NB4 (cell line): Measurements from ENCODE around the gene DHRS2.
"Not testable (repeated sequence)": the region's sequence is repeated elsewhere in the genome, so short reads cannot be mapped to it uniquely, and the experiment has no call there.

ENCODE experiments used
- DNase-seq: peaks from one replicate; pipeline ENCODE4 v3.0.0; 2010; ENCODE audit warnings: low read depth
- H3K4me3 ChIP-seq: one replicate; pipeline ENCODE4 v1.5.1; 2011; ENCODE audit warnings: mild to moderate bottlenecking, low read depth, low read length, moderate library complexity
- CTCF ChIP-seq: IDR thresholded peaks from one replicate; pipeline ENCODE4 v1.5.1; 2012; ENCODE audit warnings: low read depth, low read length
- MYC ChIP-seq: IDR thresholded peaks from 2 replicates; pipeline ENCODE4 v1.6.1; 2011; ENCODE audit warnings: low read depth, low read length
- POLR2A ChIP-seq: IDR thresholded peaks from 2 replicates; pipeline ENCODE4 v1.6.1; 2011; ENCODE audit warnings: mild to moderate bottlenecking; ENCODE audit not compliant: insufficient read length; ENCODE audit errors: extremely low read depth
- TF ChIP-seq, protein P1 (sequence below): IDR thresholded peaks from 2 replicates; pipeline ENCODE4 v1.6.1; 2011; ENCODE audit warnings: low read depth, low read length

DHRS2 gene

DNA sequence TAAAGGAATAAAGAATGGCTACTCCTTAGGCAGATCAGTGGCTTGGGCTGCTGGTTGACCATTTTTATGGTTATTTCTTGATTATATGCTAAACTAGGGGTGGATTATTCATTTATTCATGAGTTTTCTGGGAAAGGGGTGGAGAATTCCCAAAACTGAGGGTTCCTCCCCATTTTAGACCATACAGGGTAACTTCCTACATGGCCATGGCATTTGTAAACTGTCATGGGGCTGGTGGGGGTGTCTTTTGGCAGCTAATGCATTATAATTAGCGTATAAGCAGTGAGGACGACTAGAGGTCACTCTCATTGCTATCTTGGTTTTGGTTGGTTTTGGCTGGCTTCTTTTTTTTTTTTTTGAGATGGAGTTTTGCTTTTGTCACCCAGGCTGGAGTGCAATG, 32.0 kb upstream of the DHRS2 start:
- no peak for TF ChIP-seq POLR2A
- no peak for TF ChIP-seq MYC
- TF ChIP-seq CTCF: no peak
- TF ChIP-seq, protein P1, sequence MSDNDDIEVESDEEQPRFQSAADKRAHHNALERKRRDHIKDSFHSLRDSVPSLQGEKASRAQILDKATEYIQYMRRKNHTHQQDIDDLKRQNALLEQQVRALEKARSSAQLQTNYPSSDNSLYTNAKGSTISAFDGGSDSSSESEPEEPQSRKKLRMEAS: no peak
- DNase-seq: no peak
- H3K4me3 ChIP-seq: no peak overlapping the region

DNA sequence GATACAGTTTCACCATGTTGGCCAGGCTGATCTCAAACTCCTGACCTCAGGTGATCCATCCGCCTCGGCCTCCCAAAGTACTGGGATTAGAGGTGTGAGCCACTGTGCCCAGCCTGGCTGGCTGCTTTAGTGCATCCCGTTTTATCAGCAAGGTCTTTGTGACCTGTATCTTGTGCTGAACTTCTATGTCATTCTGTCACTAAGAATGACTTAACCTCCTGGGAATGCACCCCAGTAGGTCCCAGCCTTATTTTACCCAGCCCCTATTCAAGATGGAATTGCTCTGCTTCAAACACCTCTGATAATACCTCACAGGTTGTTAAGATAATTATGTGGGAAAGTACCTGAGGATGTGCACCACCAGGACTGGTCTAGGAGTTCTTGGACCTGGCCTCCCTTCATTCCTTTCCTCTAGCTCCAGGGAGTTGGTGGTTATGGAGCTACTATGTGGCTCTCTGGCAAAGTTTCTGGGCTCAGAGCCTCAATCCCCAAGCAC, 31.4 kb upstream of the DHRS2 start:
- DNase-seq: no peak
- no peak overlapping the region for H3K4me3 ChIP-seq

GRCh38 chr14:23605931-23606585, 30.1 kb upstream of the DHRS2 start:
- TF ChIP-seq MYC (no peak), POLR2A (no peak), CTCF (no peak)
- TF ChIP-seq, protein P1: no peak
- DNase-seq: no peak
- no peak overlapping the region for H3K4me3 ChIP-seq

More for the DNA sequence above, 31.4 kb upstream of the DHRS2 start:
- no peak for TF ChIP-seq MYC
- TF ChIP-seq POLR2A: no peak
- TF ChIP-seq CTCF: no peak
- TF ChIP-seq, protein P1: no peak

- no peak for DNase-seq
- H3K4me3 ChIP-seq: no peak overlapping the region
- TF ChIP-seq CTCF (no peak), POLR2A (no peak), MYC (no peak)
- TF ChIP-seq, protein P1: no peak
These were observed 27.7 kb upstream of the DHRS2 start for GRCh38 chr14:23608454-23608853.

DNA sequence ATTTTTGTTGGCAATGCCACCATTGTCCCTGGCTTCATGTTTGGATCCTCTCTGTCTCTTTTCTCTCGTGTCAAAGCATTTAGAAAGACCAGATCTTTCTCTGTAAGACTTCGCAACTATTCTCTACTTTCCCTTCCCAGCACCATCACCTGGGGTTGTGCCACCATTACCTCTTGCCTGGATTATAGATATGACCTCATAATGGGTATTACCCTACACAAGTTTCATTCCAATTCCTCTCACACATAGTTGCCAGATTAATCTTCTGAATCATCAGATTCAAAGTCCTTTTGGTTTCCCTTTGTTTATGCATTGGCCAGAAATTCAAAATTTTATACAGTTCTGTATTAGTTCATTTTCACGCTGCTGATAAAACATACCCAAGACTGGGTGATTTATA, 27.2 kb upstream of the DHRS2 start:
- TF ChIP-seq MYC (no peak), CTCF (no peak), POLR2A (no peak)
- TF ChIP-seq, protein P1: no peak
- no peak for DNase-seq
- H3K4me3 ChIP-seq: no peak overlapping the region

- not testable (repeated sequence) for H3K4me3 ChIP-seq, DNase-seq
These were observed 26.6 kb upstream of the DHRS2 start for GRCh38 chr14:23609411-23610089.
